Measurements from ENCODE around the gene RSPH9. TPM values are rescaled to one million over a fixed set of nuclear protein-coding genes. Genes with fewer than 3 reads are reported as not detected.

RSPH9 gene
- total and polyA plus RNA-seq, 2 donors from 2014 or later = 0.16 to 0.45 TPM

DNA sequence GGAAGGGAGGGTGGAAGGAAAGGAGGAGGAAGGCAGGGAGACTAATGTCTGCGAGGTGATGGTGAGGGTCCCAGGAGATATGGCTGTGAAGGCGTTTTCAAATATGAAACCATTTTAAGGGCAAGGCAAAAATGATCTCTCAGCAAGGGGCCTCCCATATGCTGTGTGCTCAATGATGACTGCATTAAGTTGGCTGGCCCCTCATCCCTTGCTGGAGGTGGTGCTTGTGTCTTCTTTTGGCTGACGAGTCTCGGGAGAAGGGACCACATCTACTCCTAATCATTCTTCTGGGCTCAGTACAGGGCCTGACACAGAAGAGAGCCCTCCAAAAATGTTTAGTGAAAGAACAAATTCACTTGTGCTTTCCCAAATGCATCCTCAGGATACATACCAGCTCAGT lies 65.7 kb downstream of the RSPH9 start:
- Histone ChIP-seq H3K27me3 (ENCODE audit: control insufficient read depth, insufficient read depth, low read length) (no peaks in the 10 kb centered on the region), H3K9me3 (ENCODE audit: control insufficient read depth in 2 of 3, insufficient read depth in 1 of 3, low read length in 3 of 3) (no peaks in the 10 kb centered on the region), H3K27ac (ENCODE audit: low read depth in 2 of 2, low read length in 2 of 2) (no peak overlapping the region), H3K9ac (ENCODE audit: low read length in 3 of 3) (no peak overlapping the region), H3K36me3 (ENCODE audit: control insufficient read depth in 2 of 3, insufficient read depth in 3 of 3, low read length in 3 of 3) (no peaks in the 10 kb centered on the region), H3K4me3 (ENCODE audit: low read length in 3 of 3) (no peak overlapping the region), H3K4me1 (ENCODE audit: control insufficient read depth in 2 of 3, insufficient read depth in 2 of 3, low read depth in 1 of 3, low read length in 3 of 3) (no peaks in the 10 kb centered on the region)
- DNase-seq (peak in 1 of 5 donors; percentile 8), FAIRE-seq (no peak)
- TF ChIP-seq CTCF (IDR thresholded peaks at IDR 0.05; ENCODE audit: borderline replicate concordance, extremely low read depth, insufficient read depth) = no peak
- intact Hi-C loops (cut with DNase I) = no loop called here

DNA sequence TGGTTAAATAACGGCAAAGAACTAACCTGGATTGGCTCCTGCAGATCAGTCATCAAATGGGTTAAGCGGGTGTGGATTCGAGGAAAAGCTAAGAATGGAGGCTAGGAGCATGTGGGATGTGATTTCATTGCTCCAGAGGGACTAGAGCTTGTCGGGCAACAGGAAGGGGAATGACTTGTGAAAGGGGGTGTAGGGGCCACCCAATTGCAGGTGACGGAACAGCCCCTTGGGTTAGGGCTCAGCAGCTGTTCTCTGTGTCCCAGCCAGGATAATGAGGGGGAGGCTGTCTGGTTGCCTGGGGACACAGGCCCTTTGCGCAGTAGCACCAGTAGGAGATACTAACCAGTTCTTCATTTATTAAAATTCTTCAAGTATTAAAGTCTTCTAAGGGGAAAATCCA lies 67.7 kb downstream of the RSPH9 start:
- H3K27me3 ChIP-seq (ENCODE audit: control insufficient read depth, insufficient read depth, low read length) = no peaks in the 10 kb centered on the region
- H3K36me3 ChIP-seq (ENCODE audit: control insufficient read depth in 2 of 3, insufficient read depth in 3 of 3, low read length in 3 of 3) = no peaks in the 10 kb centered on the region
- no peak overlapping the region for H3K4me3 ChIP-seq (ENCODE audit: low read length in 3 of 3)
- H3K9me3 ChIP-seq (ENCODE audit: control insufficient read depth in 2 of 3, insufficient read depth in 1 of 3, low read length in 3 of 3) = no peaks in the 10 kb centered on the region
- intact Hi-C loops (cut with DNase I) = no loop called here
- FAIRE-seq (no peak), DNase-seq (peak in 1 of 5 donors; percentile 21)
- no peak overlapping the region for H3K27ac ChIP-seq (ENCODE audit: low read depth in 2 of 2, low read length in 2 of 2)
- TF ChIP-seq CTCF (IDR thresholded peaks at IDR 0.05; ENCODE audit: borderline replicate concordance, extremely low read depth, insufficient read depth) = no peak
- H3K4me1 ChIP-seq (ENCODE audit: control insufficient read depth in 2 of 3, insufficient read depth in 2 of 3, low read depth in 1 of 3, low read length in 3 of 3) = peaks cover 0 to 4% (median 0%) of the 10 kb centered on the region in 3 donors
- H3K9ac ChIP-seq (ENCODE audit: low read length in 3 of 3) = no peak overlapping the region

- TF ChIP-seq CTCF (IDR thresholded peaks at IDR 0.05; ENCODE audit: borderline replicate concordance, extremely low read depth, insufficient read depth) = no peak
- no peak overlapping the region for H3K27ac ChIP-seq (ENCODE audit: low read depth in 2 of 2, low read length in 2 of 2)
- H3K4me1 ChIP-seq (ENCODE audit: control insufficient read depth in 2 of 3, insufficient read depth in 2 of 3, low read depth in 1 of 3, low read length in 3 of 3) = peaks cover 0 to 4% (median 0%) of the 10 kb centered on the region in 3 donors
Observed at GRCh38 chr6:43713643-43714310, 68.9 kb downstream of the RSPH9 start.

More at GRCh38 chr6:43713643-43714310, 68.9 kb downstream of the RSPH9 start:
- Histone ChIP-seq H3K9me3 (ENCODE audit: control insufficient read depth in 2 of 3, insufficient read depth in 1 of 3, low read length in 3 of 3) (no peaks in the 10 kb centered on the region), H3K36me3 (ENCODE audit: control insufficient read depth in 2 of 3, insufficient read depth in 3 of 3, low read length in 3 of 3) (no peaks in the 10 kb centered on the region), H3K9ac (ENCODE audit: low read length in 3 of 3) (no peak overlapping the region), H3K4me3 (ENCODE audit: low read length in 3 of 3) (no peak overlapping the region), H3K27me3 (ENCODE audit: control insufficient read depth, insufficient read depth, low read length) (no peaks in the 10 kb centered on the region)
- FAIRE-seq (no peak), DNase-seq (peak in 1 of 5 donors; percentile 44)
- intact Hi-C loops (cut with DNase I) = no loop called here
